Measurements from ENCODE around the gene S100A1.
"Not testable (repeated sequence)": the region's sequence is repeated elsewhere in the genome, so short reads cannot be mapped to it uniquely, and the experiment has no call there.

Gene S100A1

GRCh38 chr1:153631047-153632022 is 3.1 kb downstream of the S100A1 start:
- DNase-seq: no peak

GRCh38 chr1:153633161-153633753 is 5.0 kb downstream of the S100A1 start:
- no peak for DNase-seq

- peak; percentile 88 to 94 (median 92) for DNase-seq
Measured at GRCh38 chr1:153633754-153634665, 5.8 kb downstream of the S100A1 start, which contains the start of gene CHTOP. Gene CHTOP, plus strand, starts transcription at chr1:153634066. Its CDS starts 2,523 bp downstream, at chr1:153636589.

DNA sequence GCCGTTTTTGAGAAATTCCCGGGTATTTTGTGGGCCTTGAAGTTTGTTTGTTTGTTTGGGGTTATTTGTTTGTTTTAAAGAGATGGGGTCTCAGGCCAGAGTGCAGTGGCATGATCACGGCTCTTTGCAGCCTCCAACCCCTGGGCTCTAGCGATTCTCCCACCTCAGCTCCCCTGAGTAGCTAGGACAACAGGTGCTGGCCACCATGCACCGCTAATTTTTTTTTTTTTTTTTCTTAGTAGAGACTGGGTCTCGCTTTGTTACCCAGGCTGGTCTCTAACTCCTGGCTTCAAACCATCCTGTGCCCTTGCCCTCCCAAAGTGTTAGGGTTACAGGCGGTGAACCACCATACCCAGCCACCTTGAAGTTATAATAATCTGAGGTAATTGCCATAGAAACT is 7.6 kb downstream of the S100A1 start:
- DNase-seq: no peak

DNA sequence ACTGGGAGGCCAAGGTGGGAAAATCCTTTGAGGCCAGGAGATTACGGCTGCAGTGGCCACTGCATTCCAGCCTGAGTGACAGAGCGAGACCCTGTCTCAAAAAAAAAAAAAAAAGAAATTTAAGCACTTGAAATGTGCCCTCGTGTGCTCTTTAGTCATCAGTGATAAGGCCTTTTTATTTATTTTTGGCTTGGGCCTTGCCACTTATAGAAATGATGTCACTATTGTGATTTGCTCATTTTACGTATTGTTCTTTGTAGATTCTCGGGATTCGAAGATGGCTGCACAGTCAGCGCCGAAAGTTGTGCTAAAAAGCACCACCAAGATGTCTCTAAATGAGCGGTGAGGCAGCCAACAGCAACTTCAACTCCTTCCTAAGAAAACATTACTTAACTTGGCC is 8.1 kb downstream of the S100A1 start:
- no peak for DNase-seq

- DNase-seq: no peak
Measured at GRCh38 chr1:153638261-153638660, 10.0 kb downstream of the S100A1 start.

- no peak for DNase-seq
Measured at GRCh38 chr1:153639280-153639679, 11.0 kb downstream of the S100A1 start.

- not testable (repeated sequence) for DNase-seq
Measured at GRCh38 chr1:153640213-153640612, 12.0 kb downstream of the S100A1 start.

- no peak for DNase-seq
Measured at GRCh38 chr1:153640861-153641260, 12.6 kb downstream of the S100A1 start.

DNA sequence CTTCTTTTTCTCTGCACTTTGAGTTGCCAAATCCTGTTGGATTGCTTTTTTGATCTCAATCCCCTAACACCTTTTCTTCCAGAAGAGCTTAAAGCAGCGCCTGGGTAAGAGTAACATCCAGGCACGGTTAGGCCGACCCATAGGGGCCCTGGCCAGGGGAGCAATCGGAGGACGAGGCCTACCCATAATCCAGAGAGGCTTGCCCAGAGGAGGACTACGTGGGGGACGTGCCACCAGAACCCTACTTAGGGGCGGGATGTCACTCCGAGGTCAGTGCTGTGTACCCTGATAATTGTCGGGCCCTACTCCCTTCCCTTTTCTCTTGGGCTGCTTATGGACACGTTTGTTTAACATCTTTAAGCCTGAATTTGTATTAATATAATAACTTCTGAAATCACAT is 13.9 kb downstream of the S100A1 start:
- DNase-seq: no peak

GRCh38 chr1:153643100-153643499 is 14.9 kb downstream of the S100A1 start:
- DNase-seq: no peak

GRCh38 chr1:153643816-153644215 is 15.6 kb downstream of the S100A1 start:
- no peak for DNase-seq

DNA sequence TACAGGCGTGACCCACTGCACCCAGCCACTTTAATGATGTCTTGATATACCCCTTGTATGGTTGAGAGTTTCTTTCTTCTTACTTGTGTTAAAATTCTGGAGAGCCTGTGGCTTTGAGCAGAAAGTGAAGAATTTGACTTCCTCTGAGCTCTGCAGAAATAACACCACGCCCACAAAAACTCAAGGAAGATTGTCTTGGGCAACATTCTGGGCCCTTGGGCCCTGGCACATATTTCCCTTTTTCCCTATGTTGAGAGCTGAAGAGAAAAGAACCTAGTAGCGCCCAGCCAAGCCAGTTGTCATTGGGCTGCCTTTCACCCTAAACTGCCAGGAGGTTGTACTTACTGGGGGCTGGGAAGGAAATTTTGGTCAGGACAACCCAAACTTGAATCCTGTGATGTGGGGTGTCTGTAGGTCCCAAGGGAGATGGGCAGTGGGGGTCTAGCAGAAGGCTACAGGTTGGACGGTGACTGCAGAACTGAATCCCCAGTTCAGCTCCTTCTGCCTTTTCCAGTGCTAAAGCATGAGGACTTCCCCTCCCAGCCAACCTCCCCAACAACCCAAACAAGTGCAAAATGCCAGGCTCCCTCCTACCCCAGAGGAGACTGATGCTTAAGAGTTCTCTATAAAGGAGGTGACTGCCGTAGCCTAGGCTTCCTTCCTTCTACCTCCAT is 18.6 kb downstream of the S100A1 start:
- no peak for DNase-seq

GRCh38 chr1:153647346-153647714 is 19.1 kb downstream of the S100A1 start:
- no peak for DNase-seq

GRCh38 chr1:153648000-153648643 is 19.9 kb downstream of the S100A1 start:
- no peak for DNase-seq

DNA sequence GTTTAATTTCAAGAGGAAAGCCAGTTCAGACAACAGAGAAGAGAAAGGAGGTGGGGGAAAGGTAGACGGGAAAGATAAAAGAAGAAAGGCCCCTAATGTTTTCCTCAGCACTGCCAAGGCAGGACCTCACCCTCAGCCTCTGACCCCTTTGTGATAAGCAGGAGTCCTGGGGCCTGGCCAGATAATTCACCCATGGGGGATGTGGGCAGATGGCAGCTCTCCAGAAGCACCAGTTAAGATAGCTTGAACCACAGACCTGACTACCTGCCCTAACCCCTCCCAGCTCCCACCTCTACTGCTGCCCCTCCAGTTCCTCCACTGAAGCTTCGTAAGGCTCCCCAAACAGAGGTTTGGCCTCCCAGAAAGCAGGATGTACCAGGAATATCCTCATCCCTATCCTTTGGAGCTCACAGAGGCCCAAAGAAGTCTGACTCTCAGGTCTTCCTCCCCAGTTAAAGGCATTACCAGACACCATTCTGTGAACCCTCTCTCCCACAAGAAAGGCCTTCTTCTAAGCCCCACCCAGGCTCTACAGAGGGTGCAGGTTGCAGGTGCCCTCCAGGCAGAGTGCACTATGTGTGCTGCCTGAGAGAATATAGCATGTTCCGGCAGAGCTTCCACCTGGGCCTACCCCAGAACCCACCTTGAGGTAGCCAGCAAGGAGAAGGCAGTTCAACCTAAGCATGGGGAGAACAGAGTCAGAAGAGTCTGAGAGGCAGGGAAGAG is 21.1 kb downstream of the S100A1 start:
- peak in 1 of 4 experiments; percentile 20 for DNase-seq

- DNase-seq: peak in 1 of 4 experiments; percentile 7
Measured at GRCh38 chr1:153649863-153650235, 21.6 kb downstream of the S100A1 start.

DNA sequence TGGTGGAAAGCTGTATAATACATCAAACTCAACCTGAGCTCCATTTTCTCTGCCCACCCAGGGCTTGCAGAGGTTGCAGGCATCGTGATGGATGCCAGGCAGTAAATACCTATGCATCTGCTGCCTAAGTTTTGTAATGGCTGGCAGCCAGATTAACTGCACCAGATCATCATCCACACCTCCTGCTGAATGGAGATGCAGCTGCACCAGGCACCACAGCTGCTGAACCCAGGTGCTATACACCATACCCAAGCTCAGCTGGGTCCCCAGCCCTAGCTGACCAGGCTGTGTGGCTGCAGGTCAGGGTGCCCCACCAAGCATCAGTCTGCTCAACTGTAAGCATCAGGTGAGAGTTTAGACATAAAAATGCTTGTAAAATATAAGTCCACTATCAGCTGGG is 23.5 kb downstream of the S100A1 start:
- DNase-seq: no peak

GRCh38 chr1:153652805-153653500 is 24.7 kb downstream of the S100A1 start:
- no peak for DNase-seq

DNA sequence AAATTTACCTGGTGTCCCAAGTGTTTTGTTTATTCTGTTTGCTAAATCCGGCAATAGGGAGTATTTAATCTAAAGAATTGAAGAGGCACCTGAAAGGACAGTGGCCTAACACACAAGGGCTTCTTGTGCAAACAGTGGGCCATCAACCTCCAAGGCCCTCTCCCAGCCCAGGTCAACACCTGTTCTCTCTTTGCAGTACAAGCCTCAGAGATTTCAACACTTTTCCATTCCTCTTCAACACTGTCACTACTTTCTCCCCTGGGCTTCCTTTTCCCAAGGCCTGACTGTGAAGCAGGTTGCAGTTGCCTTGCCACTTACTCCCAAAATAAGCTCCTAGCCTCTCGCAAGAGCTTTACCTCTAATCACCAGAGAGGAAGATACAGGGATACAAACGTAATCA is 27.1 kb downstream of the S100A1 start:
- no peak for DNase-seq

Measured in activated naive CD4-positive, alpha-beta T cell (primary cell).